ENCODE data around the gene EPN2.

The EPN2 gene

DNA sequence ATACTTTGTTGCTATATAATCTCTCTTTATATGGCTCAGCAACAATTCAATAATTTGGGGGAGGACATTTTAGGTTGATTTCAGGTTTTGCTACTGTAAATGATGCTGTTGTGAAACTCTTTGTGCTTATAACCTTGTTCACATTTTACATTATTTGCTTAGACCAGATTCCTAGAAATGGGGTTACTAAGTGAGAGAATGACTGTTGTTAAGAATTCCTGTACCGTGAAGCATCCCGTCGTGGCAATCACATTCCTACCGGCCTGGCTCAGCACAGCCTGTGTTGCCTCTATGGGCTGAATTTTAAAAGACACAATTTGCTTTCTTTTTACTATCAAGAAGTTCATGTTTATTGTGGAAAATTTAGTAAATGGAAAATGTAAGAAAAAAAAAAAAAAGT, 94.0 kb downstream of the EPN2 start:
- DNase-seq (ENCODE audit: low spot score): no peak

DNA sequence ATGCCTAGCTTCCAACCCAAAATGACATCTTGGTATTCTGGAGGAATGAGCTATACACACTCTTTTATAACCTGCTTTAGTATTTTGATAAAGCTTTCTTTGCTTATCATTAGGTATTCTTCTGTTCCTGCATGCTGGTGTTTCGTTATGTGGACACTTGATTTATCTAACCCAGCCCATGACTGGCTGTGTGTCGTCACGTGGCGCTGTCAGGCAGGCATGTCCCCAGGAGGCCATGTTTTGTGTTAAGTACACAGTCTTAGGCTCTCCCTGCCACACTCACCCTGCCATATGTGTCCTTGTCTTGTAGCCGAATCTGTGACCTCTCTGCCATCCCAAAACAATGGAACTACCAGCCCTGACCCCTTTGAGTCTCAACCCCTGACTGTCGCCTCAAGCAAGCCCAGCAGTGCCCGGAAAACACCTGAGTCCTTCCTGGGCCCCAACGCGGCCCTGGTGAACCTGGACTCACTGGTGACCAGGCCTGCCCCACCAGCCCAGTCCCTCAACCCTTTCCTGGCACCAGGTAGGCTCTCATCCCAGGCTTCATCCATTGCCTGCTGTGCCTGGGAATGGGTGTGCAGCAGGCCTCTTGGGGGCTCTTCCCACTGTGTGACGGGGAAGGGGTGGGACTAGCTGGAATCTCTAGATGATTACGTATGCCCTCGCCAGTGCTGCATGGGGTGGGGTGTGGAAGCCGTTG, 94.5 kb downstream of the EPN2 start:
- no peak for DNase-seq (ENCODE audit: low spot score)

DNA sequence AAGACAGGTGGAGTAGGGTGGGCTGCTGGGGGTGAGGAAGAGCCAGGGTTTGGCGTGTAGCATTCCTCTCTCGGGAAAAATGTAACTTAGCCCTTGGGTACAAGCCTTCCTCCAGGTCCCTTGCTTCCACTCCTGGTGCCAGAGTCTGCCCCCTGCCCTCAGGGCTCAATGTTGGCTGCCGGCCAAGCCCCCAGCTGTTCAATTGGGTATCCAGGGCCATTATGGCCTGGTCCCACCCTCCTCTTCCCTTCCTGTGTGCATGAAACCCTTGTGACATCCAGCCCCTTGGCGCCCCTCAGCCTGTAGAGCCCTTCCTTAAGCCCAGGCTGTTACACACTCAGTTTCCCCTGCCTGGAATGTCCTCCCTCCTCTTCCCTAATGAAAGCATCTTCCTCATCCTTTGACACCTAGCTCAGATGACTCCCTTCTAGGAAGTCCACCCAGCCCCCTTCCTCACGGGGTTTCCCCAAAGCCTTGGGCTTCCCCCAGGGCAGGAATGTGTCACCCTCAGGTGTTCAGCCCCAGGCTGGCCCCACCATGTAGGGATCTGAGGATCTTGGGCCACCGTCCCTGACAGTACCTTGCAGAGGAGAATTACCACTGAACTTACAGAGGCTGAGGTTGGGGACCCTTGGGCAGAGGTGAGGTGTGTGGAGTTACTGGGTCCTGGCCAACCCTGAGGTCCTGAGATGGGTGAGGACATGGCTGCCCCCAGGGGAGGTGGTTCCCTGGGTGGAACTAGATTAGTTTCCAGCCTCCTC, 95.4 kb downstream of the EPN2 start:
- no peak for DNase-seq (ENCODE audit: low spot score)

DNA sequence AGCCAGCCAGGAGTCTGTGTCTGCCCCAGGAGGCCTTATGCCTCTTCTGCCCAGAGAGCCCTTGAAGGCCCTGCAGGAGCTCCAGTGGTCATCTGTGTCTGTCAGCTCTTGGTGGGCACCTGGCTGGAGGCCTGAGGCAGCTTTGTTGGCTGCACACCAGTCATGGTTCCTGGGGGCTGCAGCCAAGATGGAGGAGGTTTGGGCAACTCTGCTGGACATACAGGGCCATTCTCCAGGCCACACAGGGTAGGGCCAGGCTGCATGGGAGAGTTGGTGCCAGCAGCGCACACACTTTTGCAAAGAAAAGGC, 95.9 kb downstream of the EPN2 start:
- no peak for DNase-seq (ENCODE audit: low spot score)

DNA sequence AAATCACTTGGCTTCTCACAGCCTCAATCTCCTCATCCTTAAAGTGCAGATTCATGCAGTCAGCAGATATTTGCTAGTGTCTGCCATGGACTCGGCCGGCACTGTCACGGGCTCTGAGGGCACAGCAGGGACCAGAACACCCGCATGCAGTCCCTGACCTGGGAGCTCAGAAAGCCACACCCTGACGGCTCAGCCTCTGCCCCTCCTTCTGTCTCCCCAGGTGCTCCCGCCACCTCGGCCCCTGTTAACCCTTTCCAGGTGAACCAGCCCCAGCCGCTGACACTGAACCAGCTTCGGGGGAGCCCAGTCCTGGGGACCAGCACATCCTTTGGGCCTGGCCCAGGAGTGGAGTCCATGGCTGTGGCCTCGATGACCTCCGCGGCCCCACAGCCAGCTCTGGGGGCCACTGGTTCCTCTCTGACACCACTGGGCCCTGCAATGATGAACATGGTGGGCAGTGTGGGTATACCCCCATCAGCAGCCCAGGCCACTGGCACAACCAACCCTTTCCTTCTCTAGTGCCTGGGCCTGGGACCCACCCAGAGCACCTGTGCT, 96.6 kb downstream of the EPN2 start:
- no peak for DNase-seq (ENCODE audit: low spot score)

DNA sequence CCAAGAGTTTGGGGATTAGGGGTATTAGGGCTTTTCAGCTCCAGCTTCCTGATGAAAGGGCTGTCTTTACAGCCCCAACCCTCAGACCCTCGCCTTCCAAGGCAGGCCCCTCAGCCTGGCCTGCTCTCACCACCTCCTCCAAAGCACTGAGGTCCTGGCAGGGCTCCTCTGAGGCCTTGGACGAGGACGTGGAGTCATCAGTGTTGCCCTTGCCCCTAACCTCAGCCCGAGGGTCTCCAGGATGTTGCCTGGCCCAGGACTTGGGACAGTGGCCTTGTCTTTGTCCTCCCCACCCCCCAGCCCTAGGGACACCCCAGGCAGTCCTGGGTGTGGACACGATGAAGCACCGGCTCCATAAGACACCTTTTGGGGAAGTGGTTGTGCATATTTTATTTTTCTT, 97.2 kb downstream of the EPN2 start:
- DNase-seq (ENCODE audit: low spot score): no peak

DNA sequence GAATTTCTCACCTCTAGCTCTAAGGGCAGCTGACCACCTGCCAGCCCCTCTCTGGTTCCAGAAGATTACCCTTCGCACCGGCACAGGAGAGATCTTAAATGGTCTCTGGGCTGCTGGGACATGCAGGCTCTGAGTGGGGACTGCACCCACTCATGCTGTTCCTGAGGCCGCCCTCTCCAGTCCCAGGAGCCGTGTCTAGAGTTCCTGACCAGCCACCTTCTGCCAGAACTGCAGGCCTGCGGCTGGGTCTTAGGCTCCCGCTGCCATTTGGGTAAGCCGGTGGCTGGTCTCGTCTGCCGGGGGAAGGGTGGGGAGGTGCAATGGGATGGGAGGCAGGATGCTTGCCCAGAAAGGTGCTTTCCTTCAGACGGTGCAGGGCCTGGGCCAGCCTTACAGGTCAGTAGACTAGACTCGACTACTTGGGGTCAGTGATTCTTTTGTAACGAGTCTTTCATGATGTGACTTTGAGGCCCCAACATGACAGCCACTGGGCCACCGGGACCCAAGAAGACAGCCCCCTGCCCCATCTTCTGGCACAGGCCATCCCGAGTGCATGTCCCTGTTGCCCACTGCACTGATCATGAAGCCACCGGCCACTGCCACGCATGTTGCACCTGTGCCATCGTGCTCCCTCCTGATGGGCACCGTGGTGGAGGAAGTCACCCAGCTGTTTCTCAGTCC, 98.9 kb downstream of the EPN2 start:
- DNase-seq (ENCODE audit: low spot score): no peak

DNA sequence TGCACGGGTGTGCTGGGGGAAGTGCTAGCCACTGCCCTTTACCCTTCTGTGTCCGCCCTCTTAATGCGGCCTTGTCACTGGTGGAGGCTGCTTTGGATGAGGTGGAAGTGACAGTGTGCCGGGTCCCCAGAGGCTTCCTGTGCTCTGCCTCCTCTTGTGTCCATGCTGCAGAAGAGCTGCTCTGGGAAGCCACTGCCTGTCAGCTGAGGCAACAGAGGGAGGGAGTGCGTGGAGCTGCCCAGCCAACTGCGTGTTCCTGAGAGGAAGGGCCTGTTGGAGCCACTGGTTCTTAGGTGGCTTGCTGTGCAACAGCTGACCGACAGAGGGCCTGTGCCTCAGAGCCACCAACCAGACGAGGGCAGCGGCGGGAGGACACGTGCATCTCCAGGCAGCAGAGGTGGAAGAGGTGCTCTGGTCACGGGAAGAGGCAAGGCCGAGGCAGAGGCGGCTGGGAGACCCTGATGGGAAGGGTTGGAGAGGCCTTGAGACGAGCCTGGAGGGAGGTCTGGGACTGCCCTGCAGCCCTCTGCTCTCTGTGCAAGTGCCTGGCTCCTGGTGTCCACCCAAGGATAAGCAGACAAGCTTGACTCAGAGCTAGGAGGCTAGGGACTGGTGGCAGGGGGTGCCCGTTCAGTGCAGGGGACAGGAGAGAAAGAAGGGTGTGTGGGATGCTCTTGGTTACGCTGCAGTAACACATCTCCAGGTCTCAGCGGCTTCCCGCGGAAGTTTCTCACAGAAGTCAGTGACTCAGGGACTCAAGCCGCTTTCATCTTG, 100.0 kb downstream of the EPN2 start:
- no peak for DNase-seq (ENCODE audit: low spot score)

DNA sequence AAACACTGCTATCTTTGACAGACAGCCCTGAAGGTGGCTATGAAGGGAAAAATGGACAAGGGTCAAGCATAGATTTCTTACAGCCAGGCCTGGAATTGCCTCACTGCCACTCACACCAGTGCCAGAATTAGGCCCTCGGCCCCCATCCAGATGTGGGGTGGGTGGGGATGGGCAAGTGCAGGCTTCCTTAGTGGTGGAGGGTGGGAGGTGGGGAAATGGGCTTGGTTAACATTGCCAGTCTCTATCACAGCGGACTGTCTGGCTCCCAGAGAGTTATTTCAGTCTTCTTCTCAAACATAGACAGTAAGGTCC, 100.5 kb downstream of the EPN2 start:
- no peak for DNase-seq (ENCODE audit: low spot score)

DNA sequence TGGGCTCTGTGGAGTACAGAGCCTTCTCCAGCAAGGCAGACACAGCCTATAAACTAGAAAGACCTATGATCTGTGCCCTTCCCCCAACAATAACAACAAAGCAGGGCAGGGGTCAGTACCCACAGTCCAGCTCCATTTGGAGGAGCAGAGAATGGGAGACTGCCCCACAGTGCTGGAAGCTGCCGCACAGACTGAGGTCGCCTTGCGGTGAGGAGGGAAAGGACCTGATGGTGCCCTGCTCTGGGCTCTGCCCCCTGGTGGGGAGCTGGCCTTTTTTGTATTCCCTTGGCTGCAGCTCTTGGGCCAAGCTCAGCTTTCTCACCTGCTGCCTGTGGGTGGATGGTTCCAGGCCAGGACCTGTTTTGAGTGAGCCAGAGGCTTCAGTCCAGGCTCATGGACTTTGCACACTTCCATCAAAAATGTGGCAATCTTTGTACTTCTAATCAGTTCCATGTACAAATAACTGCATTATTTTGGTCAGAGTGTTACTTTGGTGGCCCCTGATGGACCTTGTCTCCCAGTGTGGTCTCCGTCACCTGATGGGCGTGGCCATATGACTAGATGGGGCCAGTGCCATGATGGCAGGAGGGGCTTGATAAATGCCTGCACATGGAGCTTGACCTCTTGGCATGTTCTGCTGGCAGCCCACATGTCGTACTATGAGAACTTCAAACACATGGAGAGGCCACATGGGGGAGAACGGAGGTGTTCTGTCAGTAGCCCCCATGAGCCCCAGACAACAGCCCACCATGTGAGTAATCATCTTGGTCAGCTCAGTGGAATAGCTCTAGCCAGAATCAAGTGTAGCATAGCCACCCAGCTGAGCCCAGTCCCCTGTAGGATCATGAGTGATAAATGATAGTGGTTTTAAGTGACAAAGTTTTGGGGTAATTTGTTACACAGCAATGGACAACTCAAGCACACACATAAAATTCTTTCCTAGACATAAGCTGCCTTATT, 101.1 kb downstream of the EPN2 start:
- DNase-seq (ENCODE audit: low spot score): peak; percentile 62

DNA sequence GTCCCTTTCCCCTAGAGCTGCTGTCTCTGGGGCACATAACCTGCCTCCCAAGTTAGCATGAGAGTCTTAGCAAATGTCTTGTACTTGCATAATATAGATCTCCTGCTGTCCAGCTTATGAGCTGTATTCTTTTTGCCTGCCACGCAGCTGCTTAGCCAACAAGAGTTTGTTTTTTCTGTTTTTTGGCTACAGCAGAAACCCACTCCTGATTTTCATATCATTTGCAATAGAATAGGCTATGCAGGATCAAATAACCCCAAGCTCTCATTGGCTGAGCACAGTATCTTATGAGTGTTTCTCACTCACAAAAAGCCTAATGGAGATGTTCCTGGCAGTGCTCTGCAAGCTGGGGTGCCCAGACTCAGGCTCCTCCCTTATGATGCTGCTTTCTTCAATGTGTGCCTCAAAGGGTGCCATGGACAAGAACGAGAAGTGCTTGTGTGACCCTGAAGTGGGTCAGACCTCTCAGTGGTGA, 102.2 kb downstream of the EPN2 start:
- no peak for DNase-seq (ENCODE audit: low spot score)

DNA sequence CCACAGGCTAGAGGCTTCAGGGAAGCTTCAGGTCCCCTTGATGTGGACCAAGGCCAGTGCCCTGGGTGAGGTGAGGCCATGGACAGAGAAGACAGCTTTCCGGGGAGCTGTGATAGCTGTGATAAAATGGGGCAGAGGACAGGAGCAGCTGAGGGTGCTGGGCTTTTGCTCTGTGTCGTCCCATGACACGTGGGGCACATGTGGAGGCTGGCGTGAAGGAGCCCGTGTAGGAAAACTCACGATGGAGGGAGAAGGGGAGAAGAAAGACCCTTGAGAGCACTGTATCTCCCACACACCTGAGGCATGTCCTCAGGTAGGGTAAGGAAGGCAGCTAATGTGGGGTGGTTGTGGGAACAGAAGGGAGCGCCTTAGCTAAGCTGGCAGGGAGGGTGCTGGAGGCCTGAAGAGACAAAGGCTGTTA, 104.1 kb downstream of the EPN2 start:
- DNase-seq (ENCODE audit: low spot score): no peak

DNA sequence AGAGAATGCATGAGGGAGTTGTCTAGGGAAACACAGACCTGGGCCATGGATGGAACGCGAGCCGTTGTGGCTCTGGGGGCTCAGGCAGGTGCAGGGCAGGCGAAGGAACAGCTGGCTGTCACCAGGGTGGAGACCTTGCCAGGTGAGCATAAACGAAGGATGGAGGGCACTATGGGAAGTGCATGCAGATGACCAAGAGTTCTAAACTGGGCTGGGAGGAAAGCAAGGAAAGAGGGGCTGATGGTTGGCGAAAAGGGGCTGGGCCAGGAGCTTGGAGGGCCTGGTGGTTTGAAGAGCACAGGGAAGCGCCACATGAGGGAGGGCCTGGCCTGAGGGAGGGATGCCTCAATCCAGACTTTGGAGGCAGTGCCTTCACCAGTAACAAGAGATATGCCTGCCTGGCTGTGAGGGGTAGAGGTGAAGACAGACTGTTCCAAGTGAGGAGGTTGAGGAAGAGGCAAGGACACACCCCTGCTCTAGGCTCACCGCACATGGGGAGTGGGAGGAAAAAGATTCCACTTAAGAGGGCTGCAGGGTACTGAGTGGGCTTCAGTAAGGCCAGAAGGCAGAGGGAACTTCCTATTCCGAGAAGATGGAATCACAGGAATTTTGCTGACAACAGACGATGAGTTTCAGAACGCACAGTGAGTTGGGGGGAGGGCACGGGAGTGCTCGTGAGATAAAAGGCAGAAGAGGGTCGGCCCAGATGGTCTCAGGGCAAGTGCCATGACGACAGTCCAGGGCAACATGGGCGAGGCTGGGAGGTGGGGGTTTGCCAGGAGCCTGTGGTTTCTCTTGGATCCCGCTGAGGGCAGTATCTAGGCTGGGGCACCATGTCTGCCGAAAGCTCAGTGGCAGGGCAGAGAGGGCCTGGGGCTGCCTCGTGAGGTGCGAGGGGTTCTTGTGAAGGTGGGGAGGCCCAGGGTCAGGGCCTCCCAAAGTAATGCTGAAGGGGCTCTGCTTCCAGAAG, 104.8 kb downstream of the EPN2 start:
- DNase-seq (ENCODE audit: low spot score): no peak

DNA sequence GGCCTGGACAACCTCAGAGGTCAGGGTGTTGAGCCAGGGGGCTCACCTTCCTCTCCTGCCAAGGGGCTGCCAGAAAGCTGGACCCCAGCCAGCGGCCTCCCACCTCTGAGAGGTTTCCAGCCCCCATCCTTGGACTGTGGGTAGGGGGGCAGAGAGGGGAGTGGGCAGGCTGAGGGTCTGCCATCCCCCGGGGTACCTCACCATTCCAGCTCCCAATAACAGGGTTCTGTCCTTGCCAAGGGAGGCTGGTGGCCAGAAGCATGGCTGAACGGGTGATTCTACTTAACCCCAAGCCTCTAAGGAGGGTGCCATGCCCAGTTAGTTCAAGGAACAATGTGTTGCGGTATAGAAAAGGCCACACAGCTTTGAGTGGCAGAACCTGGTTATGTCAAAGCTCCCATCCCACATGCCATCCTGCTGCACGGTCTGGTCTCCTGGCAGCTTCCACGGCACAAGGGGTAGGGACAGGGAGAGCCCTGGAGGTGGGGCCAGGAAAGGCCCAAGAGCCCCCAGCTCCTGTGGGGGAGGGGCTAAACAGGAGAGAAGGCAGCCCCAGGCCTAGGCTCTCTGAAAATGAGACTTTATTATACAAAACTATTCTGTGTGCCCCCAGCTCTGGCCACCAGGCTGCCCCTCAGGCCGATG, 105.6 kb downstream of the EPN2 start:
- no peak for DNase-seq (ENCODE audit: low spot score)

DNA sequence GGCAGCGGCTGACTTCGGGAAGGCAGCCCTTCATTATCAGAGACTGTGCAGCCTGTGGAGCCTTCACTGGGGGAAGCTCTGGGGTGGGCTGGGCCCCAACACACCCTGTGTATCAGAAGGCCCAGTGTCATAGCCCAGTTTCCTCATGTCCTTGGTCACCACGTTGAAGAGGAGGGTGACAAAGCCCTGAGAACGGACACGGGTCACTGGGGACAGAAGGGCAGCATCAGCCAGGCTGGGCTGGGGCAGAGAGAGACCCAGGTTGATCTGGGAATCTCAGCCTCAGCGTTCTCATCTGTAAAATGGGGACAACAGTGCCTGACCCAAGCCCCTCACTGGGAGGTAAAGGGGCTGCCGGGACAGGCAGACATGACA, 106.1 kb downstream of the EPN2 start:
- no peak for DNase-seq (ENCODE audit: low spot score)

DNA sequence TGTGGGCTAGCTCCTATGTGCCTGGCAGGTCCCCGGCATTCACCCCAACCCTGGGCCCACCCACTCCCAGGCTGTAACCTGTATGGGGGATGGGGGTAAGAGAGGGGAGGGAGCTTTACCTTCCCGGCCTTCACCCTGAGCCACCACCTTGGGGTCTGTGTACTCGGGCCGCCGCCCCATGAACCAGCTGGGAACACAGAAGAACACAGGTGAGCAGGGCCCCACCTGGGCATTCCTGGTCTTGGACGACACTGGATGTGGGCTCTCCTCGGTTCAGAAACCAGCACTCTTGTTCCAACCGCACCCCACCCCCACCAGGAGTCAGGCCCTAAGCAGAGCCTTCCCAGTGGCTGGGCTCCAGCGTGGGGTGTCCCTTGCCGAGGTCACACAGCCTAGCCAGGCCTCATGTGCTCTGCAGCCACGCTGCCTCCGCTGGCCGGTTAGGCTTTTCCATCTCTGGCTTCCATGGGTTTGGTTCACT, 106.5 kb downstream of the EPN2 start:
- DNase-seq (ENCODE audit: low spot score): no peak

DNA sequence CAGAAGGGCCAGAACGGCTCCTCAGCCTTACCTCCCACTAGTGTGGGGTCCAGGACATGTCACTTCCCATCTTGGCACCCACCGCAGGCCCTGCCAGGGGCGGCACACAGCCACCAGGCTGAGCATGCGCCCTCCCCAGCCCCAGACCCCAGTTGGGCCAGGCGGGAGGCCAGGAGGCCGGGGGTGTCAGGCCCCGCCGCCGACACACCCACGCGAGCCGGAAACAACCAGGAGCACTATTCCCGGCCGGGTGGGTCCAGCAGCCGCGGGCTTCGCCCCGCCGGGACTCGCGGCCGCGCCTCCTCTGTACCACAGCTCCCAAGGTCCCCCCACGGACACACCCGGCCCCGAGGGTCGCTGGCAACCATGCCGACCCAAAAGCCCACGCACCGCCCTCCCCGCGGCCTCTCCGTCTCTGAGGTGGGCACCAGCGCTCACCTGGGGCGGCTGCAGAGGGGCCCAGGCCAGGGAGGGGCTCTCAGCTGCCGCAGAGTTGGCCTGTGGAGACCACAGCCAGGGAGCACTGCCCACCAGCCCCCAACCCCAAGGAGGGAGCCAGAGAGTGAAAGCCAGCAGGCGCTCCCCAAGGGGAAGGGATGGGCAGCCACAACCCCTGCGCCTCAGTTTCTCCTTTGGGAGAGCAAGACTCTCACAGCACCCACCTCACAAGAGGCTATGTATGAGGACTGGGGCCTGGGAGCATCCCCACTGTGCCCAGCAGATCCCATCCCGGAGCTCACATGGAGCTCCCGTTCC, 107.3 kb downstream of the EPN2 start:
- DNase-seq (ENCODE audit: low spot score): no peak

DNA sequence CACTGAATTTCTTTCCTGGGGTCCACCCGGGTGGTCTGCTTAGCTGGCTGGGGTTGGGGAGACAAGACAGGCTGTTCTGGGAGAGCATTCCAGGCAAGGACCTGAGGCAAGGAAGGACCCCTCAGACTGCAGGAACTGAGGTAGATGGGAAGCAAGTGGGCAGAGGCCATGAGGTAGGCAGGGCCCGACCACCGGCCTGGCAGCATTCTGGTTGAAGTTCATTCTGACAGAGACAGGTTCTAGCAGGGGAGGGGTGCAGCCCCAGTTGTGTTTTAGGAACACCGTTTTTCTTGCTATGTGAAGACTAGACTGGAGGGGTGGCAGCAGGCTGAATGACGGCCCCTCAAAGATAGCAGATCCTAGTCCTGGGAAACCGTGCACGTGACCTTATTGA, 107.9 kb downstream of the EPN2 start:
- no peak for DNase-seq (ENCODE audit: low spot score)
